ENCODE results near the gene KIRREL1. TPM values are rescaled to one million over a fixed set of nuclear protein-coding genes. Genes with fewer than 3 reads are reported as not detected.
"Not testable (repeated sequence)": the region's sequence is repeated elsewhere in the genome, so short reads cannot be mapped to it uniquely, and the experiment has no call there.

Gene KIRREL1
- total RNA-seq, 2 donors from 2014 or later: 18.6 to 50.2 TPM

- WGBS: 26% methylated on average over 5 of the region's 5 CpGs
- no peak for TF ChIP-seq POLR2A (IDR thresholded peaks at IDR 0.05)
- TF ChIP-seq CTCF (IDR thresholded peaks at IDR 0.05): peak in 3 of 4 experiments; percentile 23 to 72 (median 52)
- H3K4me3 ChIP-seq: no peak overlapping the region
- H3K27me3 ChIP-seq (replicated peaks; ENCODE audit: insufficient read depth): no peaks in the 10 kb centered on the region
- H3K4me1 ChIP-seq (replicated peaks): no peaks in the 10 kb centered on the region
- H3K27ac ChIP-seq: no peak overlapping the region
- H3K9me3 ChIP-seq: no peaks in the 10 kb centered on the region
- intact Hi-C loops (cut with DNase I): no loop called here
- DNase-seq (ENCODE audit: low spot score): peak; percentile 19
- no peaks in the 10 kb centered on the region for H3K36me3 ChIP-seq
Measured at GRCh38 chr1:158121604-158122254, 128.3 kb downstream of the KIRREL1 start.

- no peaks in the 10 kb centered on the region for H3K27me3 ChIP-seq (replicated peaks; ENCODE audit: insufficient read depth)
- no peaks in the 10 kb centered on the region for H3K36me3 ChIP-seq
- TF ChIP-seq CTCF (IDR thresholded peaks at IDR 0.05) (no peak), POLR2AphosphoS5 (IDR thresholded peaks at IDR 0.05) (no peak), POLR2A (IDR thresholded peaks at IDR 0.05) (no peak)
- 85% methylated on average over 2 of the region's 2 CpGs for WGBS
- no peaks in the 10 kb centered on the region for H3K4me1 ChIP-seq (replicated peaks)
- no peak overlapping the region for H3K4me3 ChIP-seq
- no peaks in the 10 kb centered on the region for H3K9me3 ChIP-seq
- intact Hi-C loops (cut with DNase I): no loop called here
- no peak for DNase-seq (ENCODE audit: low spot score)
- H3K27ac ChIP-seq: no peak overlapping the region
Measured at GRCh38 chr1:158122833-158123388, 129.5 kb downstream of the KIRREL1 start.

DNA sequence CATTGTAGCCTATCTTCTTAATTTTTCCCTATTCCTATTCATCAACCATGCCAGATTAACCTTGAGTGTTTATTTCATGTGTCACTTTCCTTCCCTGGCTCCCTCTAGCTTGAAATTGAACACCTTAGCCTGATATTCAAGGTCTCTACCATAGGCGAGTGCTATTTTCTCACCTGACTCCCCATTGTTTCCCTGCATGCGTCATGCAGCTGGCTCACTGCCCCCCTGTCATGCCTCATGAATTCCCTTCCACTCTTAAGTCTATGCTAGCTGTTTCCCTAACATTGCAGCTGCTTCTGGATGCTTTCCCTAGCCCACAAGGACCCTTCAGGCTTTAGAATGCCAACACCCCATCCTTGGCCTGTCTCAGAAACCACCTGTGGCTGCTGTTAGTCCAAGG lies 130.6 kb downstream of the KIRREL1 start:
- no peaks in the 10 kb centered on the region for H3K4me1 ChIP-seq (replicated peaks)
- no peak overlapping the region for H3K27ac ChIP-seq
- no peak overlapping the region for H3K4me3 ChIP-seq
- DNase-seq (ENCODE audit: low spot score): no peak
- TF ChIP-seq POLR2A (IDR thresholded peaks at IDR 0.05) (no peak), POLR2AphosphoS5 (IDR thresholded peaks at IDR 0.05) (no peak), CTCF (IDR thresholded peaks at IDR 0.05) (no peak)
- H3K27me3 ChIP-seq (replicated peaks; ENCODE audit: insufficient read depth): no peaks in the 10 kb centered on the region
- H3K36me3 ChIP-seq: no peaks in the 10 kb centered on the region
- intact Hi-C loops (cut with DNase I): loop anchor here (2.0 kb wide), 1 partner anchor 159 kb away; no protein-coding TSS in a partner anchor
- no peaks in the 10 kb centered on the region for H3K9me3 ChIP-seq
- WGBS: 68% methylated on average over 2 of the region's 2 CpGs

DNA sequence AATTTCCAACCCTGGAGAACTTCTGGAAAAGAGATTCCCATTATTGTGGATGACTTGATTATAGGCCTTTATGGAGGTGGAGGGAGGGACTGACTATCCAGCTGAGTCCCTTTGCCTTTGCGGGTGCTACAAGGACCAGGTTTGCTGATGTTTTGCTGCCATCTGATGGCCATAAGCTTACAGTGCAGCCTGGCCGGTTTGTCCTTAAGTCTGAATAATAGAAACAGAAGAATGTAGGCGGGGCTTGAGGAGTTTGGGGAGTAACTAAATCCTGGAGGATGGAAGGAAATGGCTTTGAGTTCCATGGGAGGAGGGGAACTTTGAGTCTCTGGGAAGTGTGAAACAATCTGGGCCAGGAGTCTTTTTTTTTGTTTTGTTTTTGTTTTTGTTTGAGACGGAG lies 131.6 kb downstream of the KIRREL1 start:
- Histone ChIP-seq H3K27ac (no peak overlapping the region), H3K27me3 (replicated peaks; ENCODE audit: insufficient read depth) (no peaks in the 10 kb centered on the region), H3K36me3 (no peaks in the 10 kb centered on the region), H3K4me3 (no peak overlapping the region), H3K9me3 (no peaks in the 10 kb centered on the region), H3K4me1 (replicated peaks) (no peaks in the 10 kb centered on the region)
- TF ChIP-seq CTCF (IDR thresholded peaks at IDR 0.05) (peak; percentile 75 to 95 (median 84)), POLR2AphosphoS5 (IDR thresholded peaks at IDR 0.05) (peak; percentile 74), POLR2A (IDR thresholded peaks at IDR 0.05) (no peak)
- DNase-seq (ENCODE audit: low spot score): peak; percentile 85
- WGBS: 13% methylated on average over 4 of the region's 4 CpGs
- intact Hi-C loops (cut with DNase I): loop anchor here (2.0 kb wide), 1 partner anchor 160 kb away; no protein-coding TSS in a partner anchor

DNA sequence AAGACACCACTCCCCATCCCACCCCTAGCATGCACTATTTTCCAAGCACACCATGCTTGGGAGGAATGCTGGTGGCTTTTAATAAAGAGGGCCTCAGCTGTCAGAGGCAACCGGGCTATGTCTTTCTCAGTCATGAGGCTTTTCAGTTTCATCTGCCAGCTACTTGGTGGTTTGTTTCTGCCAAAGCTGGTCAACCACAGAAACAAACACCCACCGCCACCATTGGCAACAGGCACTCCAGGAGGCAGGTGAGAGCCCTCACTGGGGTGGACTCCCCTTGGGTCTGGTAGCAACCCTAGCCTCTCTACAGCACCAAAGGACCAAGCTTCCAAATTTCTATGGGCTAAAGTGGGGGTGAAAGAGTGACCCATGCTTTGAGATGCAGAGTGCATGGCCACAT lies 133.0 kb downstream of the KIRREL1 start:
- WGBS: 83% methylated on average over 2 of the region's 2 CpGs
- no peaks in the 10 kb centered on the region for H3K9me3 ChIP-seq
- no peaks in the 10 kb centered on the region for H3K4me1 ChIP-seq (replicated peaks)
- no peaks in the 10 kb centered on the region for H3K36me3 ChIP-seq
- no peak overlapping the region for H3K27ac ChIP-seq
- DNase-seq (ENCODE audit: low spot score): no peak
- TF ChIP-seq POLR2A (IDR thresholded peaks at IDR 0.05) (no peak), CTCF (IDR thresholded peaks at IDR 0.05) (no peak), POLR2AphosphoS5 (IDR thresholded peaks at IDR 0.05) (no peak)
- no peak overlapping the region for H3K4me3 ChIP-seq
- intact Hi-C loops (cut with DNase I): no loop called here
- H3K27me3 ChIP-seq (replicated peaks; ENCODE audit: insufficient read depth): no peaks in the 10 kb centered on the region

DNA sequence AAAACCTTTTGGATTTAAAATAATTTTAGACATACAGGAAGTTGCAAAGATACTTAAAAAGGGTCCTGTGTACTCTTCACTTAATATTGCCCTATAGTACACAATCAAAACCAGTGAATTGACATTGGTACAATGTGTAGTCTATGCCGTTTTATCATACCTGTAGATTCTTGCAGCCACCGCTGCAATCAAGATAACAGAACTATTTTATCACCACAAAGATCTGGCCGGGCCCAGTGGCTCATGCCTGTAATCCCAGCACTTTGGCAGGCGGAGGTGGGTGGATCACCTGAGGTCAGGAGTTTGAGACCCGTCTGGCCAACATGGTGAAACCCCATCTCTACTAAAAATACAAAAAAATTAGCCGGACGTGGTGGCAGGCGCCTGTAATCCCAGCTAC lies 135.1 kb downstream of the KIRREL1 start:
- H3K27ac ChIP-seq; H3K36me3 ChIP-seq; intact Hi-C loops (cut with DNase I); H3K9me3 ChIP-seq; H3K4me1 ChIP-seq (replicated peaks); DNase-seq (ENCODE audit: low spot score); H3K4me3 ChIP-seq; H3K27me3 ChIP-seq (replicated peaks; ENCODE audit: insufficient read depth): not testable (repeated sequence)
- 66% methylated on average over 8 of the region's 8 CpGs for WGBS
